HepG2 (cell line): ENCODE data around the gene PSMG3. TPM values are rescaled to one million over a fixed set of nuclear protein-coding genes. Genes with fewer than 3 reads are reported as not detected.
A peak's percentile ranks its signal among the peaks of the same experiment; 100 is the strongest.

Experiments
- ATAC-seq: fragments of 200-7000 bp; cut with Tn5 transposase; 3 replicates; pipeline ENCODE4 v1.9.1; 2020; ENCODE audit warnings: mild to moderate bottlenecking, moderate library complexity
- BruUV-seq: library from RNA; stranded (reverse); fragments of 400-500 nt; replicated peaks from 2 replicates; lab custom pipeline; 2021; lab: Mats Ljungman, UMichigan
- CTCF ChIA-PET: fragments of 300-600 bp; formaldehyde crosslinking; extraction: SDS; loops from one replicate; lab custom pipeline; 2021; ENCODE audit warnings: low total read pairs, inconsistent platforms, low intra/inter-chr PET ratio; lab: Yijun Ruan, JAX
- POLR2A ChIA-PET: fragments of 350-600 bp; sonication (Branson Sonifier 250); formaldehyde crosslinking; loops from one replicate; lab custom pipeline; 2020; ENCODE audit warnings: antibody characterized with exemption, inconsistent platforms; lab: Yijun Ruan, JAX
- DNase-seq: peaks from one replicate; pipeline ENCODE4 v3.0.0-alpha.2; 2015; ENCODE audit warnings: low spot score
- FAIRE-seq: peaks from 3 replicates; lab custom pipeline; 2011; peaks lifted over from hg19 to GRCh38; lab: Jason Lieb, UNC
- H2AFZ ChIP-seq: one replicate; pipeline ENCODE4 v1.6.1; 2011; ENCODE audit warnings: low read length, inconsistent platforms
- H3K27ac ChIP-seq: fragments of 300-600 bp; 3 replicates; pipeline ENCODE4 v1.8.0; 2011; ENCODE audit warnings: mixed run types, mild to moderate bottlenecking, mixed read lengths, low read length, inconsistent platforms; ENCODE audit not compliant: insufficient read depth; ENCODE audit errors: extremely low read length
- H3K27me3 ChIP-seq, 2 experiments: fragments of 200-600 bp in 1 of 2; 2 replicates in 1 of 2; 3 replicates in 1 of 2; pipeline versions ENCODE4 v1.6.0 to v1.8.0; 2011; ENCODE audit warnings: low read length in 2 of 2, mild to moderate bottlenecking in 2 of 2, moderate library complexity in 2 of 2, inconsistent platforms in 1 of 2; ENCODE audit not compliant: insufficient read depth in 2 of 2, control insufficient read depth in 1 of 2
- H3K36me3 ChIP-seq, 2 experiments: fragments of 200-600 bp in 1 of 2; replicated peaks in 1 of 2; 2 replicates in 1 of 2; 3 replicates in 1 of 2; pipeline versions ENCODE4 v1.5.1 to v1.8.0; 2011; ENCODE audit warnings: low read length in 2 of 2, inconsistent platforms in 1 of 2; ENCODE audit not compliant: insufficient read depth in 2 of 2, control insufficient read depth in 1 of 2
- H3K4me1 ChIP-seq: 2 replicates; pipeline ENCODE4 v1.5.1; 2012; ENCODE audit warnings: low read length, inconsistent platforms; ENCODE audit not compliant: insufficient read depth
- H3K4me2 ChIP-seq: 2 replicates; pipeline ENCODE4 v1.6.0; 2011; ENCODE audit warnings: low read depth, low read length, inconsistent platforms
- H3K4me3 ChIP-seq, 3 experiments: fragments of 200-600 bp in 1 of 3; sonication (generic), shearing (Covaris generic) in 1 of 3; replicated peaks in 1 of 3; 2 replicates each; pipeline ENCODE4 v1.5.1; 2011 to 2016; ENCODE audit warnings: low read length in 3 of 3, inconsistent platforms in 2 of 3, low read depth in 2 of 3, mild to moderate bottlenecking in 2 of 3, control low read depth in 1 of 3, mixed read lengths in 1 of 3; ENCODE audit not compliant: insufficient read depth in 1 of 3
- H3K79me2 ChIP-seq: one replicate; pipeline ENCODE4 v1.6.1; 2011; ENCODE audit warnings: low read length, inconsistent platforms; ENCODE audit not compliant: insufficient read depth
- H3K9ac ChIP-seq: 2 replicates; pipeline ENCODE4 v1.6.0; 2011; ENCODE audit warnings: mild to moderate bottlenecking, low read depth, low read length, inconsistent platforms; ENCODE audit not compliant: insufficient read depth
- H3K9me3 ChIP-seq: 2 replicates; pipeline ENCODE4 v1.5.1; 2012; ENCODE audit warnings: mild to moderate bottlenecking, low read length
- H4K20me1 ChIP-seq: 2 replicates; pipeline ENCODE4 v1.6.0; 2011; ENCODE audit warnings: inconsistent platforms, mild to moderate bottlenecking, low read length, moderate library complexity; ENCODE audit not compliant: insufficient read depth
- AGO1 ChIP-seq: fragments of 200-400 bp; formaldehyde crosslinking; IDR thresholded peaks from 2 replicates; pipeline ENCODE4 v1.6.1; 2017; ENCODE audit warnings: mild to moderate bottlenecking, low read depth, low read length, moderate library complexity; ENCODE audit not compliant: poor library complexity, severe bottlenecking
- GATA4 ChIP-seq: sonication (generic); IDR thresholded peaks from 2 replicates; pipeline ENCODE4 v1.6.1; 2016; ENCODE audit warnings: antibody characterized with exemption, low read depth, borderline replicate concordance
- SKIL ChIP-seq: sonication (generic); formaldehyde crosslinking; IDR thresholded peaks from 2 replicates; pipeline ENCODE4 v1.8.0; 2022; ENCODE audit warnings: missing genetic modification reagents, mild to moderate bottlenecking, moderate library complexity, borderline replicate concordance
- SSRP1 ChIP-seq: IDR thresholded peaks from 2 replicates; pipeline ENCODE4 v1.6.1; 2016; ENCODE audit warnings: control low read depth
- ZBTB49 ChIP-seq: sonication (generic); formaldehyde crosslinking; IDR thresholded peaks from 2 replicates; pipeline ENCODE4 v1.4.0; 2020; ENCODE audit warnings: missing genetic modification reagents, borderline replicate concordance
- ZMYM3 ChIP-seq: sonication (generic); formaldehyde crosslinking; IDR thresholded peaks from 2 replicates; pipeline ENCODE4 v1.5.1; 2020; ENCODE audit warnings: mild to moderate bottlenecking, missing genetic modification reagents
- ZNF629 ChIP-seq: sonication (generic); formaldehyde crosslinking; conservative IDR thresholded peaks from 2 replicates; pipeline ENCODE4 v1.5.0; 2020; ENCODE audit warnings: missing genetic modification reagents
- WGBS: methylation state at CpG from one replicate; pipeline ENCODE4 v1.1.6; 2017; ENCODE audit warnings: low lambda C conversion rate; 5-methylcytosine and 5-hydroxymethylcytosine counted together
- in situ Hi-C: cut with HindIII; loops from 2 replicates; pipeline ENCODE4 v1.10.0; 2017; ENCODE audit warnings: low pct_unique_long_range_greater_than_20kb; ENCODE audit not compliant: extremely low pct_ligation_motif_present
- intact Hi-C: fragments of 100-400 bp; cut with micrococcal nuclease; formaldehyde crosslinking; loops from one replicate; pipeline ENCODE4 v1.10.0; 2022; ENCODE audit not compliant: unreplicated experiment
- polyA plus RNA-seq, 8 experiments: library from polyadenylated mRNA; depleted of rRNA in 3 of 8; stranded (reverse) in 7 of 8; unstranded in 1 of 8; fragments of >200 nt; fragmentation: Illumina TruSeq in 4 of 8; extraction: Trizol in 4 of 8; gene quantifications; 2 replicates each; pipeline versions ENCODE4 v1.2.1 to v1.2.3, GENCODE V29; 2011 to 2016; ENCODE audit warnings: low read depth in 4 of 8, missing spikeins in 1 of 8, mixed read lengths in 1 of 8; ENCODE audit not compliant: insufficient read depth in 1 of 8
- total RNA-seq, 5 experiments: library from RNA; depleted of rRNA; stranded (reverse); fragments of >200 nt; fragmentation: Illumina TruSeq; extraction: Trizol; gene quantifications; 2 replicates each; pipeline ENCODE4 v1.2.3, GENCODE V29; 2016; ENCODE audit warnings: low read depth in 1 of 5

The PSMG3 gene
- total and polyA plus RNA-seq, 2 of the 13 experiments (the other 11 are each of a cell fraction or from before 2014, with no cell fraction given), result 29.6 to 48.4 TPM

DNA sequence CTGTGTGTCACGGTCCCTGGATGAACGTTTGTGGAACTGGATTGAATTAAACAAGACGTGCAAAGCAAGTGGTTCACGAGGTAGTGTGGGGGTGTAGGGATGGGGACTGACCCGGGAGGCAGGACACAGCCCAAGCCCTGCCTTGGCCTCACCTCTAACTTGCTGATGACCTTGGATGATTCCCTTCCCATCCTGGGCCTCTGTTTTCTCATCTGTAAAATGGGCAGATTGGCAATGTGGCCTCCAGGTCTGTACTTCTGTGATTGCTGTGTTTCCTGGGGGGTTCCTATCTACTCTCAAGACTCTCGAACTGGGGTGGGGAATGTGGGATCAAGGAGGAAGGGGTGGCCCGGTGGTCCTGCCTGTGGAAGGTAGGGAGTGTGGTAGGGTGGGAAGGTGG is 6.0 kb upstream of the PSMG3 start:
- H3K79me2 ChIP-seq, result no peaks in the 10 kb centered on the region
- no peaks in the 10 kb centered on the region for H4K20me1 ChIP-seq
- peaks cover 10% of the 10 kb centered on the region for H3K4me1 ChIP-seq
- CTCF ChIA-PET, result no interaction called here
- intact Hi-C loops, result loop anchor here (5.0 kb wide), 1 partner anchor 181 kb away; no protein-coding TSS in a partner anchor
- H3K4me2 ChIP-seq, result no peak overlapping the region
- no peak overlapping the region for H3K9ac ChIP-seq
- no peak overlapping the region for H3K4me3 ChIP-seq
- H3K27ac ChIP-seq, result no peak overlapping the region
- no peak for ATAC-seq
- no TSS peak for BruUV-seq
- no peak for TF ChIP-seq GATA4
- TF ChIP-seq ZMYM3, result peak; percentile 52; the same call in 1 of the 2 replicates
- no peak for TF ChIP-seq SSRP1
- no peak for TF ChIP-seq ZBTB49 (CRISPR knock-in tag)
- peak; percentile 85 for TF ChIP-seq ZNF629 (CRISPR knock-in tag)
- TF ChIP-seq SKIL, result no peak
- no peak for TF ChIP-seq AGO1
- TF ChIP-seq, all 625 proteins: peak for 2
- FAIRE-seq (no peak), DNase-seq (no peak)
- WGBS, result 33% methylated on average over 7 of the region's 7 CpGs
- H3K27me3 ChIP-seq, result no peaks in the 10 kb centered on the region; a peak in 1 of 5 replicates
- H3K36me3 ChIP-seq, result no peaks in the 10 kb centered on the region
- in situ Hi-C loops, result loop anchor here (25.0 kb wide), 1 partner anchor 636 kb away; no protein-coding TSS in a partner anchor
- POLR2A ChIA-PET, result no interaction called here
- no peaks in the 10 kb centered on the region for H3K9me3 ChIP-seq
- H2AFZ ChIP-seq, result no peak overlapping the region
